Ascending aorta (tissue), 2 donors: ENCODE results near the gene CYFIP2. TPM values are rescaled to one million over a fixed set of nuclear protein-coding genes. Genes with fewer than 3 reads are reported as not detected.

Experiments
- DNase-seq, 2 donors: peaks; one replicate each; pipeline ENCODE4 v3.0.0-alpha.2; 2019; ENCODE audit warnings: low spot score in 2 of 2
- H3K27ac ChIP-seq, 2 donors: fragments of 200-600 bp; sonication (generic); one replicate each; pipeline ENCODE4 v1.5.1; 2016 to 2017; ENCODE audit warnings: mild to moderate bottlenecking in 1 of 2
- H3K27me3 ChIP-seq: fragments of 200-600 bp; sonication (generic); one replicate; pipeline ENCODE4 v1.5.1; 2017
- H3K36me3 ChIP-seq, 2 donors: fragments of 200-600 bp; sonication (generic); one replicate each; pipeline ENCODE4 v1.5.1; 2016
- H3K4me1 ChIP-seq, 2 donors: fragments of 200-600 bp; sonication (generic); one replicate each; pipeline ENCODE4 v1.5.1; 2016 to 2017; ENCODE audit warnings: mild to moderate bottlenecking in 1 of 2
- H3K4me3 ChIP-seq, 2 donors: fragments of 200-600 bp; sonication (generic); one replicate each; pipeline ENCODE4 v1.5.1; 2016 to 2017; ENCODE audit warnings: mild to moderate bottlenecking in 1 of 2
- H3K9me3 ChIP-seq, 2 donors: fragments of 200-600 bp; sonication (generic); one replicate each; pipeline ENCODE4 v1.5.1; 2016
- intact Hi-C: fragments of 100-400 bp; cut with DNase I; formaldehyde crosslinking; loops from one replicate; pipeline ENCODE4 v1.15.1; 2023
- total RNA-seq: library from RNA; depleted of rRNA; stranded (reverse); fragments of >200 nt; gene quantifications from one replicate; pipeline ENCODE4 v1.1.0, GENCODE V29; 2016
- TF ChIP-seq, protein P1 (sequence below), 3 experiments: fragments of 200-600 bp in 2 of 3; fragments of 450-650 bp in 1 of 3; sonication (generic) in 2 of 3; IDR thresholded peaks; one replicate each; pipeline ENCODE4 v1.5.1; 2016 to 2019; ENCODE audit warnings: antibody characterized with exemption in 3 of 3, mild to moderate bottlenecking in 1 of 3, moderate library complexity in 1 of 3

CYFIP2 gene
- total RNA-seq, 1 donor from 2014 or later: 78.1 TPM

DNA sequence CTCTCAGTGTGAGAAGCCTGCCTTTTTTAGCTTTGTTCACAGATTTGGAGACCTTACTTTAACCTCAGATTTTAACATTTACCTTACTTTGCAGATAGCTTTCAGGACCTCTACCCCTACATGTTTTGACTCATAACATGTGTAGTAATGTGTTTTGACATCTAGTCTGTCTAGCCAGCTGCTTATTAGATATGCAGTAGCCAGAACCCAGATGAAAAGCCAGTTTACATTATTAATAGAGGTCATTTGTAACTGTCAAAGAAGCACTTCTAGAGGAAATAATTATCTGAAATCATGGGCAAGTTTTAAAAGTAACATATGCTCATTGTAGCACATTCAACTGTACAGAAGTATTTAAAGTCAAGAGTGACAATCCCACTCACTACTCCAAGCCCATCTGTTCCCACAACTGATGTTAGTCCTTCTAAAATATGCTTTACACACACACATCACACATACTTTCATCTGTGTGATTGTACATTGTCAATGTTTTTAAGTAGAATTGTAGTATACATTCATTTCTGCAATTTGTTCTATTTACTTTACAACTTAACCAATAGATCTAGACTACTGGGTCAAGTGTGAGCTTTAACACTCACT, 122.3 kb downstream of the CYFIP2 start:
- Histone ChIP-seq H3K36me3 (peaks cover 9 to 13% of the 10 kb centered on the region in 2 donors), H3K9me3 (no peaks in the 10 kb centered on the region), H3K27me3 (no peaks in the 10 kb centered on the region), H3K4me1 (peaks cover 16 to 34% of the 10 kb centered on the region in 2 donors), H3K27ac (peak overlapping the region; percentile 64 to 94), H3K4me3 (no peak overlapping the region)
- TF ChIP-seq, protein P1, sequence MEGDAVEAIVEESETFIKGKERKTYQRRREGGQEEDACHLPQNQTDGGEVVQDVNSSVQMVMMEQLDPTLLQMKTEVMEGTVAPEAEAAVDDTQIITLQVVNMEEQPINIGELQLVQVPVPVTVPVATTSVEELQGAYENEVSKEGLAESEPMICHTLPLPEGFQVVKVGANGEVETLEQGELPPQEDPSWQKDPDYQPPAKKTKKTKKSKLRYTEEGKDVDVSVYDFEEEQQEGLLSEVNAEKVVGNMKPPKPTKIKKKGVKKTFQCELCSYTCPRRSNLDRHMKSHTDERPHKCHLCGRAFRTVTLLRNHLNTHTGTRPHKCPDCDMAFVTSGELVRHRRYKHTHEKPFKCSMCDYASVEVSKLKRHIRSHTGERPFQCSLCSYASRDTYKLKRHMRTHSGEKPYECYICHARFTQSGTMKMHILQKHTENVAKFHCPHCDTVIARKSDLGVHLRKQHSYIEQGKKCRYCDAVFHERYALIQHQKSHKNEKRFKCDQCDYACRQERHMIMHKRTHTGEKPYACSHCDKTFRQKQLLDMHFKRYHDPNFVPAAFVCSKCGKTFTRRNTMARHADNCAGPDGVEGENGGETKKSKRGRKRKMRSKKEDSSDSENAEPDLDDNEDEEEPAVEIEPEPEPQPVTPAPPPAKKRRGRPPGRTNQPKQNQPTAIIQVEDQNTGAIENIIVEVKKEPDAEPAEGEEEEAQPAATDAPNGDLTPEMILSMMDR (IDR thresholded peaks at IDR 0.05): no peak
- no peak for DNase-seq
- intact Hi-C loops: loop anchor here (2.0 to 5.0 kb wide), 3 partner anchors 74 to 343 kb away; partner anchors contain the start of genes MED7, NIPAL4 and THG1L

DNA sequence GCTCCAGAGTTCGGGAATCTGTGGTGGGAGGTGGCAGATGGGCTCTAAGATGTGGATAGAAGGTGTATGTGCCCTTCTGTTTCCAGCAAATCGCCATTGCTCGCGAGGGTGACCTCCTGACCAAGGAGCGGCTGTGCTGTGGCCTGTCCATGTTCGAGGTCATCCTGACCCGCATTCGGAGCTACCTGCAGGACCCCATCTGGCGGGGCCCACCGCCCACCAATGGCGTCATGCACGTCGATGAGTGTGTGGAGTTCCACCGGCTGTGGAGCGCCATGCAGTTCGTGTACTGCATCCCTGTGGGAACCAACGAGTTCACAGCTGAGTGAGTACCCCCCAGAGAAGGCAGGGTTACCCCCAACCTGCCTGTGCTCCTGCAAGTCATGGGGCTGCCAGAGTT, 123.2 kb downstream of the CYFIP2 start:
- DNase-seq: no peak
- Histone ChIP-seq H3K4me3 (no peak overlapping the region), H3K36me3 (peaks cover 9 to 17% of the 10 kb centered on the region in 2 donors), H3K4me1 (peaks cover 15 to 33% of the 10 kb centered on the region in 2 donors), H3K27ac (no peak overlapping the region), H3K27me3 (no peaks in the 10 kb centered on the region), H3K9me3 (no peaks in the 10 kb centered on the region)
- TF ChIP-seq, protein P1 (IDR thresholded peaks at IDR 0.05): no peak
- intact Hi-C loops: loop anchor here (2.0 to 5.0 kb wide), 3 partner anchors 73 to 342 kb away; partner anchors contain the start of genes MED7, NIPAL4 and THG1L

DNA sequence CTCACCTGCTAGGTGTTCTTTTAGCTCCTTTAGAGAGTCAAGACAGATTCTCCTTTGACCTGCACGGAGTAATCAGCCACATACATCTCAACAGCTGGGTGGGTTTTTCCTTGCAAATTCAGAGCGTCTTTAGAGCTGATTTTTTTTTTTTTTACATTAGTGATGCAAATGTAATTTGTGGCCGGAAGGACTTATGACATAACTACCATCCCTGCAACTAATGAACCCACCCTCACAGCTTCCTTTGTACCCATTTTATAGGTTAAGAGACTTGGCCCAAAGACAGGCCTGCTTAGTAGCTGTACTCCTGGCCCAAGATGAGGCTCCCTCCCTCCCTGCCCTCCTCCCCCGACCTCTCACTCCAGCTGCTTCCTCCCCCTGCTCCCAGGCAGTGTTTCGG, 124.2 kb downstream of the CYFIP2 start:
- peaks cover 9 to 17% of the 10 kb centered on the region in 2 donors for H3K36me3 ChIP-seq
- TF ChIP-seq, protein P1 (IDR thresholded peaks at IDR 0.05): no peak
- no peaks in the 10 kb centered on the region for H3K27me3 ChIP-seq
- no peak for DNase-seq
- intact Hi-C loops: no loop called here
- peaks cover 9 to 27% of the 10 kb centered on the region in 2 donors for H3K4me1 ChIP-seq
- H3K4me3 ChIP-seq: no peak overlapping the region
- peak overlapping the region in 1 of 2 donors; percentile 46 for H3K27ac ChIP-seq
- no peaks in the 10 kb centered on the region for H3K9me3 ChIP-seq

GRCh38 chr5:157390551-157391297, 124.8 kb downstream of the CYFIP2 start:
- Histone ChIP-seq H3K9me3 (no peaks in the 10 kb centered on the region), H3K4me1 (peaks cover 9 to 23% of the 10 kb centered on the region in 2 donors), H3K27ac (peak overlapping the region in 1 of 2 donors; percentile 46), H3K4me3 (no peak overlapping the region), H3K27me3 (no peaks in the 10 kb centered on the region), H3K36me3 (peaks cover 9 to 17% of the 10 kb centered on the region in 2 donors)
- TF ChIP-seq, protein P1 (IDR thresholded peaks at IDR 0.05): no peak
- no peak for DNase-seq
- intact Hi-C loops: no loop called here

- Histone ChIP-seq H3K4me1 (no peaks in the 10 kb centered on the region), H3K9me3 (no peaks in the 10 kb centered on the region), H3K27ac (no peak overlapping the region), H3K4me3 (no peak overlapping the region), H3K36me3 (peaks cover 0 to 2% of the 10 kb centered on the region in 2 donors), H3K27me3 (no peaks in the 10 kb centered on the region)
- TF ChIP-seq, protein P1 (IDR thresholded peaks at IDR 0.05): no peak
- DNase-seq: no peak
- intact Hi-C loops: no loop called here
These were observed 132.4 kb downstream of the CYFIP2 start for GRCh38 chr5:157398305-157398704.
